SIG-M5 (cell line): ENCODE results near the gene CADPS.

Experiments
- DNase-seq: peaks from one replicate; lab custom pipeline; 2025; lab: John Stamatoyannopoulos, UW

Gene CADPS

GRCh38 chr3:62812631-62813030, 62.6 kb downstream of the CADPS start:
- no peak for DNase-seq

GRCh38 chr3:62811119-62811518, 64.1 kb downstream of the CADPS start:
- no peak for DNase-seq

GRCh38 chr3:62809369-62809768, 65.8 kb downstream of the CADPS start:
- no peak for DNase-seq

GRCh38 chr3:62805580-62806277, 69.5 kb downstream of the CADPS start:
- DNase-seq, result no peak

DNA sequence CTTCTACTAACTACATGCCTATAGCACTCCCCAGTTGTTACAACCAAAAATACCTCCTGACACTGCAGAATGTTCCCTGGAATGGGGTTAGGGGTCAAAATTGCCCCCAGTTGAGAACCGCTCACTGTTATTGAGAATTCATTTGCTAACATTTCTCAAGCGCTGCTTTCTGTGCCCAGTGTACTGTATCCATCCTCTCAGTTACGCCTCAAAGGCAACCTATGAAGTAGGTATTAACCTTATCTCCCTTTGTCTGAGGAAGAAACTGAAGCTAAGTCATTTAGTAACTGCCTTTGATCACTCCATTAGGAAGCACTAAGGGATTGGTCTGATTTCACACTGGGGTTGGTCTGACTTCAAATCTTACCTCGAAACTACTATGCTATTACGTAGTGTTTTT, 70.1 kb downstream of the CADPS start:
- no peak for DNase-seq

DNA sequence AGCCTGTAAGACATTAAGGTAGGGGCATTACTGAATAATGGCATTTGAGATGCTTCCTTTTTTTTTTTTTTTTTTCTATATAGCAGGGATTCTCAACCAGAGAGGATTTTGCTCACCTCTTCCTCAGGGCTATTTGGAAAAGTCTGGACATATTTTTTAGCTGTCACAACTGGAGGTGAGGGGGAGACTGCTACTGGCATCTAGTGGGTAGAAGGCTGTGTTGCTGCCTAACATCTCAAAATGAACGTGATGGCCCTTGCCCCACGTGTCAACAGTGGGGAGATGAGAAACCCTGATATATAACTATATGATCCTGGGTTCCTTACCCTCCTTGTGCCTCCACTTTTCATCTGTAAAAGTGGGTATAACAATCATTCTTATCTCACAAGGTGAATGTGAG, 71.9 kb downstream of the CADPS start:
- DNase-seq, result no peak

DNA sequence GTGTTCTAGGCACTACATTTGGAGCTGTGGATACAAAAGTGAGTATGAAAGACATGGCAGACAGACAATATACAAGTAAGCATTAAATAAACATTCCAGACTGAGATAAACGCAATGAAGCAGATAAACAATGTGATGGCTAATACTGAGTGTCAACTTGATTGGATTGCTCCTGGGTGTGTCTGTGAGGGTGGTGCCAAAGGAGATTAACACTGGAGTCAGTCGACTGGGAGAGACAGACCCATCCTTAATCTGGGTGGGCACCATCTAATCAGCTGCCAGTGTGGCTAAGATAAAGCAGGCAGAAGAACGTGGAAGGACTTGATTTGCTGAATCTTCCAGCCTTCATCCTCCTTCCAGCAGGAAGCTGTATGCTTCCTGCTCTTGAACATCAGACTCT, 77.2 kb downstream of the CADPS start:
- no peak for DNase-seq

DNA sequence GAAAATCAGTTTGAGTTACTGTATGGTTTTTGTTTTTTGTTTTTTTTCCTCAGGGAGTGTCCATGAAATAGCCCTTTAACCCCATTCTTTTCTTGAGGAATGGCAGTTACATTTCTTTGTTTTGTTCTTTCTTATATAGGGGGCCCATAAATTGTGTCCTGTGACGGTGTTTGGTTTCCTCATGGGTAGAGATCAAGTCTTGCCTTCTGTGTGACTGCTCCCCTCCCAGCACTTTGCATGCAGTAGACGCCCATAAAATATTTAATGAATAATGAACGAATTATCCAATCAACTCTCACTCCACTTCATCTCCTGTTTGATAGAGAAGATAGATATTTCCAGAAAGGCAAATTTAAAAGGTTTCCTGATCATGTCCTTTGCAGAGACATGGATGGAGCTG, 78.1 kb downstream of the CADPS start:
- DNase-seq, result no peak

GRCh38 chr3:62795978-62796657, 79.1 kb downstream of the CADPS start:
- DNase-seq, result no peak

GRCh38 chr3:62793946-62794345, 81.3 kb downstream of the CADPS start:
- no peak for DNase-seq

DNA sequence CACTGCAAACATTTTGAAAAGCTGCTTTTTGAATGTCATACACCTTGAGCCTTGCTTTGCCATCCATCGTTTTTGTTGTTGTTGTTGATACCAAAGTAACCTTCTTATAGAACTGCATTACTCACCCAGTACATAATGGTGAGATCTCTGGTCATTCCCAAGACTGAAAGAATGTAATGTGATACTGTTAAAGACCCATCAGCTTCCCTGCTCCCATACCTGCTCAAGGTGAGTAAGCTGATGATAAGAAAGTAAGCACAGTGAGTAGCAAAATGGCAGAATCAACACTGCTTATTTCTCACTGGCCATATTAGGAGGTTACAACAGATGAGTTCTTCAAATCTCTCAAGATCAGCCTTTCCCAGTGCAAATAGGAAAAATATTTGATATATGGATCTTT, 89.8 kb downstream of the CADPS start:
- no peak for DNase-seq

DNA sequence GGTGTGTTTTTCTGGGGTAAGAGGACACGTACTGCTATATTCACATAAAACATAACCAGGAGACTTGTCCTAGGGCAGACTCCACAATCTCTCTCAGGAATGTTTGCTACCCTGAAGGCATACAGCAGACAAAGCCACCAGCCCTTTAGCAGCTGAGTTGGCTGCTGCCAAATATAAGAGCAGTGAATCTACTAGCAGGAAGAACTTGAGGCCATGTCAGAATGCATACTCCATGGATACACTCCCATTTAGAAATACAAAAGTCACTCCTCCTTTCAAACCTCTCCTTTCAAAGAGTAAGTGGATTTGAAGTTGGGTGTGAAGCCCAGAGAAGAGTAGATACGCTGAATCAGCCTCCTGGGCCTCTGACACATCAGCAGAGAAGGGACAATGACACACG, 94.1 kb downstream of the CADPS start:
- DNase-seq, result no peak

- no peak for DNase-seq
Observed at GRCh38 chr3:62777674-62778073, 97.5 kb downstream of the CADPS start.

- DNase-seq, result no peak
Observed at GRCh38 chr3:62777130-62777529, 98.1 kb downstream of the CADPS start.

DNA sequence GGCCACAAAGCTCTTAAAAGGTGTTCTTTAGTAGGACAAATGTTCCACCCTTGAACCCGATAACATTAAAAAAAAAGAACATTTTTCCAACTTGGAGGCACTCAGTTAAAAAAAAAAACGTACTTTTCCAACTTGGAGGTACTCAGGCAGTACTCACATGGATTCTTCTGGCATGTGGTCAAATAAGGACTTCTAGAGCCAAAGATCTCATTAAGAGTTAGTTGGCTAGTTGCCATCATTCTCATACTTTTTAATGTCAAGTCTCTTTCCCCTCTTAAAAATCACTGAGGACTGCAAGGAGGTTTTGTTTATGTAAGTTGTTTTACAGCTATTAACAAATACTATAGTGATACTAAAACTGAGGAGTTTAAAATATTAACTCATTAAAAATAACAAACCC, 101.0 kb downstream of the CADPS start:
- DNase-seq, result no peak

DNA sequence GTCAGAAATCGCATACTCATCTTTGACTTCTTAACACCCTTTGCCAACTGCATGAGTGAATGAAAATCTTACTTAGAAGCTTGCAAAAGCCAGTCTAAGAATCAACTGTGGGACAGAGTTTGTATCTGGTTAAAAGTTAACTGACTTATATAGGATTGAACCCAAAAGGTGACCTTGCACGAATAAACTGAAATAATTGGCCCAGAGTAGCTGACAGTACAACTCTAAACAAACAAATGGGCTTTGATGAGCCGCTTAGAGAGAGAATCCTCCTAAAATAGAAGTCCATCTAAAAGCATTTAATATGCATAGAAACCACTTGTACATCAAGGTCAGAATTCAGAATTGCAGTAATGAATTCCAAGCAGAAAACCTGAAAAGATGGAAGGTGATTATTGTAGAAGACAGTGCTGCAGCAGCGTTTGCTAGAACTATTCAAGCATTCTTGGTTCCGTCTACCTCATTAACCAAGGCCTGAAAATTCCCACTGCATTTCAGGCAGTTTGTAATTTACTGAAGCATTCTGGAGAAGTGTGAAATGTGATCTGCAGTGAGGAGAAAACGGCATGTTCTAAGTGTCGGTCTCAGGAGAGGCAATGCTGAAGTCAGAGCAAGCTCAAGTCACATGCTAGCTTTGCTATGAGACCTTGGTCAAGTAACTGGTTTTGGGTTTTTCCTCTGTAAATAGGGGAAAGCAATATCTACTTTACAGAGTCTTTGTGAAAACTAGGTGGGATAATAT, 103.7 kb downstream of the CADPS start:
- DNase-seq, result no peak

GRCh38 chr3:62768896-62769295, 106.3 kb downstream of the CADPS start:
- no peak for DNase-seq

GRCh38 chr3:62761711-62762110, 113.5 kb downstream of the CADPS start:
- no peak for DNase-seq

DNA sequence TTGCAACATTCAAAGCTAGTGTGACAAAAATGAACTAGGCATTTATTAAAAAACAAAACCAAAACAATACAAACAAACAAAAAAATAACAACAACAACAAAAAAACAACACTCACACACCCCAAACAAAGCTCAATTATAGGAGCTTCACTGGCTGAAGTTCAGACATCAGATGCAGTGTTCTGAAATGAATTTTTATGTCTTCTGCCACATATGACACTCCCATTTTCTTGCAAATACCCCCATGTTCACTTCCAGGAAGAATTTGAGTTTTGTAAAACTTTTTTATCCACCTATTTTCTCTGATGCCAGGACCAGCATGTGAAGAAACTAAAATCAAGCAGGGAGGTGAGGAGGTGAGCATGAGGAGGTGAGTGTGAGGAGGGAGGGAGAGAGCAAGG, 113.9 kb downstream of the CADPS start:
- no peak for DNase-seq

DNA sequence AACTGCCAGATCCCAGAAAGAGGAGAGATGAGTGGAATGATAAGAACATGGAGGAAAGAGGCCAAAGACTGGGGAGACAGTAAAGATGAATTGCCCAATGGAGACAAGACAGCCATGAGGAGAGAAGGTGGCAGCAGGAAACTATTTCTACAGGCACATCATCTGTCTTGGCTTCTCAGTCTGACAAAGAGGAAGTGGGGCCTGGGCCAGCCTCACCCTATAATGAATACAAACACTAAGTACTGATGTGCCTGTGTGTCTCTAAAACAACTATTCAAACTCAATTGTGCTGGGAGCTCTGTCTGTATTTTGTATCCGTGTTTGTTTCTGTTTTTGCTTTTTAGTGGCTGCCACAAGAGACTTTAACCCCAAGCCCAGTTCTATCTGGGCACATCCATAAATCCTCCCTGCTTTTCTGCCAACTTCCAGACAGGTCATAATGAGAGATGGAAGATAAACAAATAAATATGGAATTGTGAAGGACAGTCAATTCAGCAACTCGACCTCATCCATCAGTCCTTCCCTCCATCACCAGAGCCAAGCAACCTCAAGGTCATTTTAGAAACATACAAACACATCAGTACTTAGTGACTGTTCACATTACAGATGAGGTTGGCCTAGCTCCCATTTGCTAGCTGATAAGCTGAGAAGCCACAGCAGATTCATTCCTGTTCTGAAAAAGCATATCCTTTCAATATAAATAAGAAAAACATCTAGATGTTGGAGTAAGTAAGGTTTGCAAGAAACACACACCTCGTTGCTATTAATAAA, 116.7 kb downstream of the CADPS start:
- no peak for DNase-seq

- no peak for DNase-seq
Observed at GRCh38 chr3:62757045-62757444, 118.2 kb downstream of the CADPS start.

- no peak for DNase-seq
Observed at GRCh38 chr3:62755285-62755684, 119.9 kb downstream of the CADPS start.

- no peak for DNase-seq
Observed at GRCh38 chr3:62749657-62750056, 125.6 kb downstream of the CADPS start.
